Gastrocnemius medialis (tissue), 4 donors: Measurements from ENCODE around the gene LRP1. TPM values are rescaled to one million over a fixed set of nuclear protein-coding genes. Genes with fewer than 3 reads are reported as not detected.

Source experiments
- ATAC-seq, 2 donors: fragments of 150-250 bp; one replicate each; pipeline ENCODE4 v1.9.1; 2016
- DNase-seq, 2 donors: peaks; one replicate each; pipeline ENCODE4 v3.0.0-alpha.2; 2019
- H3K27ac ChIP-seq, 4 donors: fragments of 200-600 bp; sonication (generic); 1 replicate in 1 of 4; 2 replicates in 3 of 4; pipeline ENCODE4 v1.5.1; 2016 to 2018; ENCODE audit warnings: mild to moderate bottlenecking in 2 of 4, moderate library complexity in 1 of 4
- H3K27me3 ChIP-seq, 3 donors: fragments of 200-600 bp; sonication (generic) in 2 of 3; 1 replicate in 1 of 3; 2 replicates in 2 of 3; pipeline versions ENCODE4 v1.5.1 to v1.6.0; 2016 to 2019; ENCODE audit warnings: mild to moderate bottlenecking in 1 of 3, moderate library complexity in 1 of 3
- H3K36me3 ChIP-seq, 2 donors: fragments of 200-600 bp; sonication (generic) in 1 of 2; one replicate each; pipeline ENCODE4 v1.5.1; 2017 to 2018
- H3K4me1 ChIP-seq, 2 donors: fragments of 200-600 bp; sonication (generic) in 1 of 2; one replicate each; pipeline ENCODE4 v1.5.1; 2016 to 2017; ENCODE audit warnings: mild to moderate bottlenecking in 2 of 2
- H3K4me3 ChIP-seq, 4 donors: fragments of 200-600 bp; sonication (generic) in 3 of 4; 1 replicate in 1 of 4; 2 replicates in 3 of 4; pipeline ENCODE4 v1.5.1; 2016 to 2019; ENCODE audit warnings: mild to moderate bottlenecking in 2 of 4
- H3K9me3 ChIP-seq, 3 donors: fragments of 200-600 bp; sonication (generic) in 2 of 3; 1 replicate in 1 of 3; 2 replicates in 2 of 3; pipeline ENCODE4 v1.5.1; 2016 to 2019
- POLR2A ChIP-seq, 2 donors: fragments of 450-650 bp; IDR thresholded peaks; one replicate each; pipeline ENCODE4 v1.6.1; 2017; ENCODE audit warnings: antibody characterized with exemption in 2 of 2, mild to moderate bottlenecking in 2 of 2, moderate library complexity in 2 of 2
- in situ Hi-C, 4 donors: fragments of 200-750 bp; cut with MboI; loops; one replicate each; pipeline versions ENCODE4 v1.15.0 to v1.8.0; 2017; ENCODE audit warnings: low sequenced_read_pairs in 4 of 4
- intact Hi-C: fragments of 100-400 bp; cut with DNase I; formaldehyde crosslinking; loops from one replicate; pipeline ENCODE4 v1.15.1; 2023; ENCODE audit warnings: low total_unique reads
- total RNA-seq, 4 donors: library from RNA; depleted of rRNA; stranded (reverse); fragments of >200 nt; gene quantifications; one replicate each; pipeline versions ENCODE4 v1.1.0 to v1.2.3, GENCODE V29; 2016
- TF ChIP-seq, protein P1 (sequence below), 5 experiments: fragments of 450-650 bp in 3 of 5; fragments of 200-600 bp in 2 of 5; sonication (generic) in 2 of 5; IDR thresholded peaks in 4 of 5; conservative IDR thresholded peaks in 1 of 5; 1 replicate in 4 of 5; 2 replicates in 1 of 5; pipeline ENCODE4 v1.5.1; 2016 to 2019; ENCODE audit warnings: antibody characterized with exemption in 5 of 5, mild to moderate bottlenecking in 3 of 5, moderate library complexity in 3 of 5

The LRP1 gene
- total RNA-seq, 4 donors from 2014 or later: 26.1 to 53.5 (median 49.8) TPM

DNA sequence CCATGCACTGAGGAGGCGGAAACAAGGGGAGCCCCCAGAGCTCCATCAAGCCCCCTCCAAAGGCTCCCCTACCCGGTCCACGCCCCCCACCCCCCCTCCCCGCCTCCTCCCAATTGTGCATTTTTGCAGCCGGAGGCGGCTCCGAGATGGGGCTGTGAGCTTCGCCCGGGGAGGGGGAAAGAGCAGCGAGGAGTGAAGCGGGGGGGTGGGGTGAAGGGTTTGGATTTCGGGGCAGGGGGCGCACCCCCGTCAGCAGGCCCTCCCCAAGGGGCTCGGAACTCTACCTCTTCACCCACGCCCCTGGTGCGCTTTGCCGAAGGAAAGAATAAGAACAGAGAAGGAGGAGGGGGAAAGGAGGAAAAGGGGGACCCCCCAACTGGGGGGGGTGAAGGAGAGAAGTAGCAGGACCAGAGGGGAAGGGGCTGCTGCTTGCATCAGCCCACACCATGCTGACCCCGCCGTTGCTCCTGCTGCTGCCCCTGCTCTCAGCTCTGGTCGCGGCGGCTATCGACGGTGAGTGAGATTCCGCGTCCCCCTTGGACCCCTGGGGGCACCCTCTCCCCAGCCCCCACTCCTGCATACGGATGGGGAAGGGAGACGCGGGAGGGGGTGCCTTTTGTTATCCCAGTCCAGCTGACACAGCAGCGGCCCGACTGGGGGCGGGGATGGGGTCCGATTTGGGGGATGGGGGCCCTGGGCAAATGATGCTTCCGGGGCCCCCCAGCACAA lies 400 bp downstream of the LRP1 start:
- H3K36me3 ChIP-seq: no peaks in the 10 kb centered on the region
- peaks cover 16 to 24% of the 10 kb centered on the region in 2 donors for H3K4me1 ChIP-seq
- no peaks in the 10 kb centered on the region for H3K27me3 ChIP-seq
- no peaks in the 10 kb centered on the region for H3K9me3 ChIP-seq
- no peak for TF ChIP-seq POLR2A (IDR thresholded peaks at IDR 0.05)
- TF ChIP-seq, protein P1, sequence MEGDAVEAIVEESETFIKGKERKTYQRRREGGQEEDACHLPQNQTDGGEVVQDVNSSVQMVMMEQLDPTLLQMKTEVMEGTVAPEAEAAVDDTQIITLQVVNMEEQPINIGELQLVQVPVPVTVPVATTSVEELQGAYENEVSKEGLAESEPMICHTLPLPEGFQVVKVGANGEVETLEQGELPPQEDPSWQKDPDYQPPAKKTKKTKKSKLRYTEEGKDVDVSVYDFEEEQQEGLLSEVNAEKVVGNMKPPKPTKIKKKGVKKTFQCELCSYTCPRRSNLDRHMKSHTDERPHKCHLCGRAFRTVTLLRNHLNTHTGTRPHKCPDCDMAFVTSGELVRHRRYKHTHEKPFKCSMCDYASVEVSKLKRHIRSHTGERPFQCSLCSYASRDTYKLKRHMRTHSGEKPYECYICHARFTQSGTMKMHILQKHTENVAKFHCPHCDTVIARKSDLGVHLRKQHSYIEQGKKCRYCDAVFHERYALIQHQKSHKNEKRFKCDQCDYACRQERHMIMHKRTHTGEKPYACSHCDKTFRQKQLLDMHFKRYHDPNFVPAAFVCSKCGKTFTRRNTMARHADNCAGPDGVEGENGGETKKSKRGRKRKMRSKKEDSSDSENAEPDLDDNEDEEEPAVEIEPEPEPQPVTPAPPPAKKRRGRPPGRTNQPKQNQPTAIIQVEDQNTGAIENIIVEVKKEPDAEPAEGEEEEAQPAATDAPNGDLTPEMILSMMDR (IDR thresholded peaks at IDR 0.05 in 4 of 5, conservative IDR thresholded peaks at IDR 0.05 in 1 of 5): no peak
- H3K27ac ChIP-seq: peak overlapping the region; percentile 87 to 94 (median 90)
- ATAC-seq: no peak
- intact Hi-C loops: loop anchor here (5.0 kb wide), 1 partner anchor 41 kb away; the partner anchor contains the start of gene NAB2
- peak overlapping the region; percentile 72 to 95 (median 91) for H3K4me3 ChIP-seq
- DNase-seq: no peak
- in situ Hi-C loops: no loop called here

DNA sequence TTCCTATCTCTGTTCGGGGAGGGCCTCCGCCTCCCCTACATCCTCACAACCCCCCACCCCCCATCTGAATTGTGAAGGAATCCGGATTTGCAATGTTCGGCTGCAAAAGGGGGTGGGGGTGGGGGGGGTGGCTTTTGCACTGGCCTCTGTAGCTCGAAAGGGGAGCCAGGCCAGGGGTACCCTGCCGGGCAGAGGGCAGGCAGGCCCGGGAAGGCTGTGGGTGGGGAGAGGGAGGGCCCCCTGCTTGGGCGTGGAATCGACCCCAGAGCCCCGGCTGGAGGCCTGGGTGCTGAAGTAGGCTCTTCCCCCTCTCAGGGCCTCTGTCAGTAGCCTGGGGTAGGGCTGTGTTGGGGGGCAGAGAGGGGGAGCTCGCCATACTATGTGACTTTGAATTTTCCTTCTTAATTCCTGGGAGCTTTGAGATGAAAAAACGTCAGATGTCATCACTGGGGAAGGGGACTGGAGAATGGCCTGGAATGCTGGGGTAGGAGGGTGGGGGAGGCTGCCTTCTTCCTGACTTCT lies 1.1 kb downstream of the LRP1 start:
- H3K9me3 ChIP-seq: no peaks in the 10 kb centered on the region
- in situ Hi-C loops (no loop called here), intact Hi-C loops (loop anchor here (5.0 kb wide), 1 partner anchor 42 kb away; the partner anchor contains the start of gene NAB2)
- H3K27me3 ChIP-seq: no peaks in the 10 kb centered on the region
- H3K4me1 ChIP-seq: peaks cover 16 to 24% of the 10 kb centered on the region in 2 donors
- no peaks in the 10 kb centered on the region for H3K36me3 ChIP-seq
- peak overlapping the region; percentile 72 to 95 (median 91) for H3K4me3 ChIP-seq
- ATAC-seq (no peak), DNase-seq (no peak)
- peak overlapping the region; percentile 87 to 94 (median 90) for H3K27ac ChIP-seq
- TF ChIP-seq POLR2A (IDR thresholded peaks at IDR 0.05): no peak
- TF ChIP-seq, protein P1 (IDR thresholded peaks at IDR 0.05 in 4 of 5, conservative IDR thresholded peaks at IDR 0.05 in 1 of 5): no peak

DNA sequence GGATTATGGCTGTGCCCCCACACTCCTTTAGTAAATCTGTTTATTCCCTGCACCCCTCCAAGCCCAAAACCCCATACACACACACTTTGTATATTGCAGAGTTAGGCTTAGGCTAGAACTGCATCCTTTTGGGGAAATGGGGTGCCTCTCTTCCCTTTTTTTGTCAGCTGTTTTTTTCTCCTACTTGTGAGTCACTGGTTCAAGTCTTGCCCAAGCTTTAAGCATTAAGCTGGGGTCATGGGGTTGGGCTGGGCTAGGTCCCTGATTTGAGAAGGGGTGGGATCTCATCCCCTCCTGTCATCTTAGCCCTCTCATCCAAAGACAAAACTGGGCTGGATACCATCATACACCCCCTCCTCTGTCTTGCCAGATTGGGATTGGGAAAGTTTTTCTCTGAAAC lies 1.6 kb downstream of the LRP1 start:
- in situ Hi-C loops (no loop called here), intact Hi-C loops (loop anchor here (5.0 kb wide), 1 partner anchor 43 kb away; the partner anchor contains the start of gene NAB2)
- peak; percentile 10 to 19 for ATAC-seq
- DNase-seq: peak; percentile 37 to 72
- Histone ChIP-seq H3K4me3 (peak overlapping the region; percentile 72 to 95 (median 91)), H3K27me3 (no peaks in the 10 kb centered on the region), H3K36me3 (no peaks in the 10 kb centered on the region), H3K27ac (peak overlapping the region; percentile 87 to 94 (median 90)), H3K4me1 (peaks cover 16 to 25% of the 10 kb centered on the region in 2 donors), H3K9me3 (no peaks in the 10 kb centered on the region)
- TF ChIP-seq, protein P1 (IDR thresholded peaks at IDR 0.05 in 4 of 5, conservative IDR thresholded peaks at IDR 0.05 in 1 of 5): no peak
- TF ChIP-seq POLR2A (IDR thresholded peaks at IDR 0.05): peak; percentile 22 to 24

GRCh38 chr12:57130941-57131340 lies 2.7 kb downstream of the LRP1 start:
- Histone ChIP-seq H3K4me1 (peaks cover 20 to 30% of the 10 kb centered on the region in 2 donors), H3K27ac (peak overlapping the region; percentile 87 to 94 (median 90)), H3K36me3 (no peaks in the 10 kb centered on the region), H3K9me3 (no peaks in the 10 kb centered on the region), H3K4me3 (peak overlapping the region in 2 of 4 donors; percentile 33 to 95), H3K27me3 (no peaks in the 10 kb centered on the region)
- no peak for ATAC-seq
- no peak for DNase-seq
- intact Hi-C loops (no loop called here), in situ Hi-C loops (no loop called here)
- TF ChIP-seq POLR2A (IDR thresholded peaks at IDR 0.05): no peak
- TF ChIP-seq, protein P1 (IDR thresholded peaks at IDR 0.05 in 4 of 5, conservative IDR thresholded peaks at IDR 0.05 in 1 of 5): no peak
